SK-N-SH treated with all-trans-retinoic acid at 6 μM for 48 hours (cell line): ENCODE results near the gene SYTL5.

Source experiments
- ATAC-seq: fragments of 200-7000 bp; cut with Tn5 transposase; 3 replicates; pipeline ENCODE4 v1.9.1; 2020; ENCODE audit warnings: mild to moderate bottlenecking, moderate library complexity
- ARNTL ChIP-seq: fragments of 450-650 bp; formaldehyde crosslinking; IDR thresholded peaks from 2 replicates; pipeline ENCODE4 v1.5.0; 2020; ENCODE audit warnings: low read depth, mild to moderate bottlenecking, moderate library complexity, borderline replicate concordance
- BACH2 ChIP-seq: fragments of 250-450 bp; sonication (Bioruptor Pico); IDR thresholded peaks from 2 replicates; pipeline ENCODE4 v1.9.0; 2021; ENCODE audit warnings: mild to moderate bottlenecking, borderline replicate concordance
- CSDC2 ChIP-seq: fragments of 250-450 bp; sonication (Bioruptor Pico); IDR thresholded peaks from 2 replicates; pipeline ENCODE4 v1.5.0; 2020; ENCODE audit warnings: mild to moderate bottlenecking, moderate library complexity
- GLIS3 ChIP-seq: fragments of 250-450 bp; sonication (Bioruptor Pico); IDR thresholded peaks from 2 replicates; pipeline ENCODE4 v1.5.0; 2020; ENCODE audit warnings: mild to moderate bottlenecking, moderate library complexity
- OSR1 ChIP-seq: fragments of 250-450 bp; sonication (Bioruptor Pico); IDR thresholded peaks from 2 replicates; pipeline ENCODE4 v1.8.0; 2022; ENCODE audit warnings: moderate library complexity, mild to moderate bottlenecking, inconsistent platforms
- RARB ChIP-seq: fragments of 250-450 bp; sonication (Bioruptor Pico); IDR thresholded peaks from 2 replicates; pipeline ENCODE4 v1.8.0; 2021; ENCODE audit warnings: mild to moderate bottlenecking, moderate library complexity
- SNAI2 ChIP-seq: fragments of 250-450 bp; sonication (Bioruptor Pico); IDR thresholded peaks from 2 replicates; pipeline ENCODE4 v1.5.0; 2020; ENCODE audit warnings: mild to moderate bottlenecking, moderate library complexity
- TCF4 ChIP-seq: fragments of 250-450 bp; sonication (Bioruptor Pico); IDR thresholded peaks from 2 replicates; pipeline ENCODE4 v1.8.0; 2021; ENCODE audit warnings: mild to moderate bottlenecking, moderate library complexity, borderline replicate concordance
- TOX ChIP-seq: fragments of 250-450 bp; sonication (Bioruptor Pico); IDR thresholded peaks from 2 replicates; pipeline ENCODE4 v1.8.0; 2021; ENCODE audit warnings: mild to moderate bottlenecking, moderate library complexity, borderline replicate concordance
- ZC3H10 ChIP-seq: fragments of 250-450 bp; sonication (Bioruptor Pico); IDR thresholded peaks from 2 replicates; pipeline ENCODE4 v1.5.1; 2021; ENCODE audit warnings: mild to moderate bottlenecking, moderate library complexity
- ZFP3 ChIP-seq: fragments of 250-450 bp; sonication (Bioruptor Pico); IDR thresholded peaks from 2 replicates; pipeline ENCODE4 v1.5.0; 2020; ENCODE audit warnings: mild to moderate bottlenecking, moderate library complexity
- ZFP30 ChIP-seq: fragments of 450-650 bp; formaldehyde crosslinking; IDR thresholded peaks from 2 replicates; pipeline ENCODE4 v1.5.0; 2022; ENCODE audit warnings: mild to moderate bottlenecking, moderate library complexity
- ZNF70 ChIP-seq: fragments of 450-650 bp; formaldehyde crosslinking; IDR thresholded peaks from 2 replicates; pipeline ENCODE4 v1.5.0; 2020; ENCODE audit warnings: mild to moderate bottlenecking, moderate library complexity
- ZNF8 ChIP-seq: fragments of 450-650 bp; formaldehyde crosslinking; IDR thresholded peaks from 2 replicates; pipeline ENCODE4 v1.5.0; 2020; ENCODE audit warnings: mild to moderate bottlenecking, moderate library complexity
- TF ChIP-seq, protein P1 (sequence below): fragments of 250-450 bp; sonication (Bioruptor Pico); IDR thresholded peaks from 2 replicates; pipeline ENCODE4 v1.8.0; 2021; ENCODE audit warnings: low read depth, mild to moderate bottlenecking, moderate library complexity, borderline replicate concordance
- TF ChIP-seq, protein P2 (sequence below): fragments of 250-450 bp; sonication (Bioruptor Pico); IDR thresholded peaks from 2 replicates; pipeline ENCODE4 v1.5.1; 2020; ENCODE audit warnings: low read depth, mild to moderate bottlenecking, moderate library complexity
- TF ChIP-seq, protein P3 (sequence below): fragments of 250-450 bp; sonication (Bioruptor Pico); IDR thresholded peaks from 2 replicates; pipeline ENCODE4 v1.8.0; 2020; ENCODE audit warnings: mild to moderate bottlenecking, moderate library complexity, borderline replicate concordance
- TF ChIP-seq, protein P4 (sequence below): fragments of 250-450 bp; sonication (Bioruptor Pico); IDR thresholded peaks from 2 replicates; pipeline ENCODE4 v1.5.0; 2020; ENCODE audit warnings: mild to moderate bottlenecking, moderate library complexity
- TF ChIP-seq, protein P5 (sequence below): fragments of 250-450 bp; sonication (Bioruptor Pico); IDR thresholded peaks from 2 replicates; pipeline ENCODE4 v1.5.1; 2021; ENCODE audit warnings: mild to moderate bottlenecking, moderate library complexity

The SYTL5 gene

DNA sequence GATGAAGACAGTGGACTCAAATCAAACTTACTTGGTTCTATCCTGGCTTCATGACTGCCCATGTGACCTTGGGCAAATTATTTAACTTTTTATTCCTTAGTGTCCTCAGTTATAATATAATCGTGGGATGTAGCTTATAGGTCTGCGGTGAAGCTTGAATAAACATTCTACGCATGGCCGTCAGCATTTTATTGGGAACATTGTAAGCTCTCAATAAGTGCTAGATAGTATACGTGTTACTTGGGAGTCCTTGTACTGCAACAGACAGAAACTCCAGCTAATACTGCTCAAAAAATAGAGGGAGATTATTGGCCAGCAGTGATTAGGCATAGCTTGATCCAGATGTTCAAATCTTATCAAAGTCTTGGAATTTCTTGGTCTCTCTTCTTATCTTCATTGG is 104.8 kb downstream of the SYTL5 start (continued):
- TF ChIP-seq ARNTL (CRISPR knock-in tag) = no peak
- TF ChIP-seq, protein P1, sequence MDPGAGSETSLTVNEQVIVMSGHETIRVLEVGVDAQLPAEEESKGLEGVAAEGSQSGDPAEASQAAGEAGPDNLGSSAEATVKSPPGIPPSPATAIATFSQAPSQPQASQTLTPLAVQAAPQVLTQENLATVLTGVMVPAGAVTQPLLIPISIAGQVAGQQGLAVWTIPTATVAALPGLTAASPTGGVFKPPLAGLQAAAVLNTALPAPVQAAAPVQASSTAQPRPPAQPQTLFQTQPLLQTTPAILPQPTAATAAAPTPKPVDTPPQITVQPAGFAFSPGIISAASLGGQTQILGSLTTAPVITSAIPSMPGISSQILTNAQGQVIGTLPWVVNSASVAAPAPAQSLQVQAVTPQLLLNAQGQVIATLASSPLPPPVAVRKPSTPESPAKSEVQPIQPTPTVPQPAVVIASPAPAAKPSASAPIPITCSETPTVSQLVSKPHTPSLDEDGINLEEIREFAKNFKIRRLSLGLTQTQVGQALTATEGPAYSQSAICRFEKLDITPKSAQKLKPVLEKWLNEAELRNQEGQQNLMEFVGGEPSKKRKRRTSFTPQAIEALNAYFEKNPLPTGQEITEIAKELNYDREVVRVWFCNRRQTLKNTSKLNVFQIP (CRISPR knock-in tag) = no peak

DNA sequence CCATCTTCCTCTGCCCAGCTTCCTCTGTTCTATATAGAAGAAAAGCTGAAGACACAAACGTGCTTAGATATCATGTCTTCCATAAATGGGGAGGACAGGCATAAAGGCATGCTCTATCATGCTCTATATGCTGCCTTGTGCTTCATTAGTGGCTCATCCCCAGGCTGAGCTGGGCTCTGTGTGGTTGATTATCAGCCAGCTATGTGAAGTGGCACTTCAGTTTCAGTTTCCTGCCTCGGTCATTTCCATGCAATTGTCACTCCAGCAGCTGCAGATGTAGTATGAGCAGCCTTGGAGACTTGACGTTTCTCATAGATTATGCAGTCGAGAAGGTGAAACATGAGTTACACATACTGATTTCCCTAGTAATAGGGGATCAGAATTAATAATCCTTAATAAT is 106.2 kb downstream of the SYTL5 start:
- no peak for ATAC-seq

DNA sequence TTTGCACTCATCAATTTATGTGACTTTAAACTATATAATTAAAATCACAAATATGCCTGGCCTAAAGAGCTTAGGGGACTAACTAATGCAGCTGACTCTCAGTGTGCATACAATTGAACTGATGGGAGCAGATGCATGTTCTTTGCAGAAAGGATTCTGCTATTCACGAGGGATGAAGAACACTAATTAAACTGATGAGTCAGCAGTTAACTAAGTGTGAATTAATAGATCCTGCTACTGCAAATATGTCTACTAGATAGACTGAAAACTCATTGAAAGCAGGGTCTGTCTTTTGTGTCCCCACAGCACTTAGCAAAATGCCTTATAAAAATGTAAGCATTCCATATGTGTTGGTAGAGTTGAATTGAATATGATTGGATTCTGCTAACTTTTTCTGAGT is 110.4 kb downstream of the SYTL5 start:
- ATAC-seq = no peak
- no peak for TF ChIP-seq OSR1
- TF ChIP-seq, protein P1 (CRISPR knock-in tag) = no peak
- no peak for TF ChIP-seq ARNTL (CRISPR knock-in tag)
- no peak for TF ChIP-seq ZFP3 (CRISPR knock-in tag)
- TF ChIP-seq ZFP30 (CRISPR knock-in tag) = no peak
- TF ChIP-seq, protein P2, sequence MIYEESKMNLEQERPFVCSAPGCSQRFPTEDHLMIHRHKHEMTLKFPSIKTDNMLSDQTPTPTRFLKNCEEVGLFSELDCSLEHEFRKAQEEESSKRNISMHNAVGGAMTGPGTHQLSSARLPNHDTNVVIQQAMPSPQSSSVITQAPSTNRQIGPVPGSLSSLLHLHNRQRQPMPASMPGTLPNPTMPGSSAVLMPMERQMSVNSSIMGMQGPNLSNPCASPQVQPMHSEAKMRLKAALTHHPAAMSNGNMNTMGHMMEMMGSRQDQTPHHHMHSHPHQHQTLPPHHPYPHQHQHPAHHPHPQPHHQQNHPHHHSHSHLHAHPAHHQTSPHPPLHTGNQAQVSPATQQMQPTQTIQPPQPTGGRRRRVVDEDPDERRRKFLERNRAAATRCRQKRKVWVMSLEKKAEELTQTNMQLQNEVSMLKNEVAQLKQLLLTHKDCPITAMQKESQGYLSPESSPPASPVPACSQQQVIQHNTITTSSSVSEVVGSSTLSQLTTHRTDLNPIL (CRISPR knock-in tag) = no peak
- TF ChIP-seq ZC3H10 (CRISPR knock-in tag) = no peak
- no peak for TF ChIP-seq TCF4 (CRISPR knock-in tag)
- no peak for TF ChIP-seq TOX (CRISPR knock-in tag)
- no peak for TF ChIP-seq ZNF70 (CRISPR knock-in tag)
- no peak for TF ChIP-seq CSDC2 (CRISPR knock-in tag)

More for the DNA sequence above, 106.2 kb downstream of the SYTL5 start:
- TF ChIP-seq, protein P3, sequence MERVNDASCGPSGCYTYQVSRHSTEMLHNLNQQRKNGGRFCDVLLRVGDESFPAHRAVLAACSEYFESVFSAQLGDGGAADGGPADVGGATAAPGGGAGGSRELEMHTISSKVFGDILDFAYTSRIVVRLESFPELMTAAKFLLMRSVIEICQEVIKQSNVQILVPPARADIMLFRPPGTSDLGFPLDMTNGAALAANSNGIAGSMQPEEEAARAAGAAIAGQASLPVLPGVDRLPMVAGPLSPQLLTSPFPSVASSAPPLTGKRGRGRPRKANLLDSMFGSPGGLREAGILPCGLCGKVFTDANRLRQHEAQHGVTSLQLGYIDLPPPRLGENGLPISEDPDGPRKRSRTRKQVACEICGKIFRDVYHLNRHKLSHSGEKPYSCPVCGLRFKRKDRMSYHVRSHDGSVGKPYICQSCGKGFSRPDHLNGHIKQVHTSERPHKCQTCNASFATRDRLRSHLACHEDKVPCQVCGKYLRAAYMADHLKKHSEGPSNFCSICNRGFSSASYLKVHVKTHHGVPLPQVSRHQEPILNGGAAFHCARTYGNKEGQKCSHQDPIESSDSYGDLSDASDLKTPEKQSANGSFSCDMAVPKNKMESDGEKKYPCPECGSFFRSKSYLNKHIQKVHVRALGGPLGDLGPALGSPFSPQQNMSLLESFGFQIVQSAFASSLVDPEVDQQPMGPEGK (CRISPR knock-in tag) = no peak
- TF ChIP-seq TOX (CRISPR knock-in tag) (no peak), SNAI2 (CRISPR knock-in tag) (no peak), OSR1 (no peak), ZNF70 (CRISPR knock-in tag) (no peak), RARB (CRISPR knock-in tag) (no peak), BACH2 (CRISPR knock-in tag) (no peak)
- TF ChIP-seq, protein P1 (CRISPR knock-in tag) = no peak
- TF ChIP-seq, protein P4, sequence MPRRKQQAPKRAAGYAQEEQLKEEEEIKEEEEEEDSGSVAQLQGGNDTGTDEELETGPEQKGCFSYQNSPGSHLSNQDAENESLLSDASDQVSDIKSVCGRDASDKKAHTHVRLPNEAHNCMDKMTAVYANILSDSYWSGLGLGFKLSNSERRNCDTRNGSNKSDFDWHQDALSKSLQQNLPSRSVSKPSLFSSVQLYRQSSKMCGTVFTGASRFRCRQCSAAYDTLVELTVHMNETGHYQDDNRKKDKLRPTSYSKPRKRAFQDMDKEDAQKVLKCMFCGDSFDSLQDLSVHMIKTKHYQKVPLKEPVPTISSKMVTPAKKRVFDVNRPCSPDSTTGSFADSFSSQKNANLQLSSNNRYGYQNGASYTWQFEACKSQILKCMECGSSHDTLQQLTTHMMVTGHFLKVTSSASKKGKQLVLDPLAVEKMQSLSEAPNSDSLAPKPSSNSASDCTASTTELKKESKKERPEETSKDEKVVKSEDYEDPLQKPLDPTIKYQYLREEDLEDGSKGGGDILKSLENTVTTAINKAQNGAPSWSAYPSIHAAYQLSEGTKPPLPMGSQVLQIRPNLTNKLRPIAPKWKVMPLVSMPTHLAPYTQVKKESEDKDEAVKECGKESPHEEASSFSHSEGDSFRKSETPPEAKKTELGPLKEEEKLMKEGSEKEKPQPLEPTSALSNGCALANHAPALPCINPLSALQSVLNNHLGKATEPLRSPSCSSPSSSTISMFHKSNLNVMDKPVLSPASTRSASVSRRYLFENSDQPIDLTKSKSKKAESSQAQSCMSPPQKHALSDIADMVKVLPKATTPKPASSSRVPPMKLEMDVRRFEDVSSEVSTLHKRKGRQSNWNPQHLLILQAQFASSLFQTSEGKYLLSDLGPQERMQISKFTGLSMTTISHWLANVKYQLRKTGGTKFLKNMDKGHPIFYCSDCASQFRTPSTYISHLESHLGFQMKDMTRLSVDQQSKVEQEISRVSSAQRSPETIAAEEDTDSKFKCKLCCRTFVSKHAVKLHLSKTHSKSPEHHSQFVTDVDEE (CRISPR knock-in tag) = no peak

DNA sequence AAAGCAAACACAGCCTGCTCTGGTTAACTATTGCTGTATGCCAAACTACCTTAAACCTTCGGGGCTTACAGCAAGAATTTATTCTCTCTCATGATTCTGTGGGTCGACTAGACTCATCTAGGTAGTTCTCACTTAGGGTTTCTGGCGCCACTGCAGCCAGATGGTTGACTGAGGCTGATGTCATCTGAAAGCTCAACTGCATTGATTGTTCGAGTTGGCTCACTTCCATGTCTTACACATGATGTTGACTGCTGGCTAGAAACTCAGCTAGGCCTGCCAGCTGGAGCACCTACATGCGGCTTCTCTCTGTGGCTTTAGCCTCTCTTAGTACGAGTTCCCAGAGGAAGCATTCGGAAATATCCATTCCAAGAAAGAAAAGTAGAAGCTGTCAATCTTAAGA is 111.1 kb downstream of the SYTL5 start:
- no peak for ATAC-seq
- TF ChIP-seq, protein P5, sequence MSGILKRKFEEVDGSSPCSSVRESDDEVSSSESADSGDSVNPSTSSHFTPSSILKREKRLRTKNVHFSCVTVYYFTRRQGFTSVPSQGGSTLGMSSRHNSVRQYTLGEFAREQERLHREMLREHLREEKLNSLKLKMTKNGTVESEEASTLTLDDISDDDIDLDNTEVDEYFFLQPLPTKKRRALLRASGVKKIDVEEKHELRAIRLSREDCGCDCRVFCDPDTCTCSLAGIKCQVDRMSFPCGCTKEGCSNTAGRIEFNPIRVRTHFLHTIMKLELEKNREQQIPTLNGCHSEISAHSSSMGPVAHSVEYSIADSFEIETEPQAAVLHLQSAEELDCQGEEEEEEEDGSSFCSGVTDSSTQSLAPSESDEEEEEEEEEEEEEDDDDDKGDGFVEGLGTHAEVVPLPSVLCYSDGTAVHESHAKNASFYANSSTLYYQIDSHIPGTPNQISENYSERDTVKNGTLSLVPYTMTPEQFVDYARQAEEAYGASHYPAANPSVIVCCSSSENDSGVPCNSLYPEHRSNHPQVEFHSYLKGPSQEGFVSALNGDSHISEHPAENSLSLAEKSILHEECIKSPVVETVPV = no peak
- TF ChIP-seq GLIS3 (CRISPR knock-in tag) = no peak
- TF ChIP-seq ZNF8 (CRISPR knock-in tag) = no peak
- TF ChIP-seq TOX (CRISPR knock-in tag) = no peak
- no peak for TF ChIP-seq SNAI2 (CRISPR knock-in tag)
- TF ChIP-seq, protein P2 (CRISPR knock-in tag) = no peak
- TF ChIP-seq, protein P1 (CRISPR knock-in tag) = no peak
- TF ChIP-seq ARNTL (CRISPR knock-in tag) = no peak
